Heart left ventricle (tissue), 16 donors: Measurements from ENCODE around the gene KCNAB2. TPM values are rescaled to one million over a fixed set of nuclear protein-coding genes. Genes with fewer than 3 reads are reported as not detected.
A peak's percentile ranks its signal among the peaks of the same experiment; 100 is the strongest.

Experiments used
- ATAC-seq, 4 donors: fragments of 200-7000 bp; cut with Tn5 transposase; one replicate each; pipeline ENCODE4 v1.9.1; 2020 to 2022; ENCODE audit warnings: moderate library complexity in 4 of 4, mild to moderate bottlenecking in 3 of 4, moderate number of reproducible peaks in 1 of 4
- DNase-seq, 5 donors: peaks; one replicate each; pipeline ENCODE4 v3.0.0-alpha.2; 2020
- H3K27ac ChIP-seq, 12 donors: fragments of 200-600 bp; sonication (generic) in 4 of 12; one replicate each; pipeline versions ENCODE4 v1.5.0 to v1.8.0; 2016 to 2022; ENCODE audit warnings: mild to moderate bottlenecking in 2 of 12
- H3K27me3 ChIP-seq, 9 donors: fragments of 200-600 bp; sonication (generic) in 2 of 9; one replicate each; pipeline versions ENCODE4 v1.5.1 to v1.8.0; 2016 to 2022; ENCODE audit warnings: mild to moderate bottlenecking in 3 of 9
- H3K36me3 ChIP-seq, 9 donors: fragments of 200-600 bp; sonication (generic) in 2 of 9; one replicate each; pipeline versions ENCODE4 v1.5.0 to v1.8.0; 2018 to 2022; ENCODE audit warnings: mild to moderate bottlenecking in 2 of 9
- H3K4me1 ChIP-seq, 12 donors: fragments of 200-600 bp; sonication (generic) in 4 of 12; one replicate each; pipeline versions ENCODE4 v1.5.0 to v1.8.0; 2016 to 2022; ENCODE audit warnings: mild to moderate bottlenecking in 3 of 12
- H3K4me3 ChIP-seq, 12 donors: fragments of 200-600 bp; sonication (generic) in 4 of 12; one replicate each; pipeline versions ENCODE4 v1.5.0 to v1.8.0; 2017 to 2022; ENCODE audit warnings: mild to moderate bottlenecking in 9 of 12, moderate library complexity in 4 of 12
- H3K9me3 ChIP-seq, 12 donors: fragments of 200-600 bp; sonication (generic) in 4 of 12; one replicate each; pipeline versions ENCODE4 v1.5.0 to v1.8.0; 2016 to 2022; ENCODE audit warnings: mild to moderate bottlenecking in 1 of 12
- CTCF ChIP-seq, 12 donors: fragments of 200-600 bp; sonication (generic) in 4 of 12; IDR thresholded peaks; one replicate each; pipeline versions ENCODE4 v1.5.0 to v1.8.0; 2018 to 2022; ENCODE audit warnings: antibody characterized with exemption in 12 of 12, mild to moderate bottlenecking in 5 of 12
- POLR2A ChIP-seq, 2 donors: fragments of 450-650 bp; IDR thresholded peaks; one replicate each; pipeline ENCODE4 v1.6.1; 2017; ENCODE audit warnings: antibody characterized with exemption in 2 of 2, mild to moderate bottlenecking in 2 of 2, moderate library complexity in 2 of 2
- WGBS, 4 donors: extraction: QIAGEN DNeasy Blood & Tissue Kit in 2 of 4; methylation state at CpG; one replicate each; pipeline versions ENCODE4 v1.1.5 to v1.1.7; 2013 to 2018; 5-methylcytosine and 5-hydroxymethylcytosine counted together
- intact Hi-C, 10 donors: fragments of 100-400 bp; cut with DNase I; formaldehyde crosslinking; loops; one replicate each; pipeline versions ENCODE4 v1.11.1 to v1.14.2; 2022
- polyA plus RNA-seq, 2 donors: library from polyadenylated mRNA; stranded (reverse); fragments of 200-250 nt; gene quantifications; one replicate each; pipeline ENCODE4 v1.2.3, GENCODE V29; 2013
- total RNA-seq, 9 donors: library from RNA; depleted of rRNA in 2 of 9; stranded (reverse); fragments of >200 nt in 2 of 9; fragmentation: NEBNext Ultra II Directional in 3 of 9; extraction: Animal tissue kit (Norgen Biotek cat#: 25700) in 3 of 9; gene quantifications; one replicate each; pipeline versions ENCODE4 v1.1.0 to v1.2.4, GENCODE V29; 2016 to 2023
- donor health status: ischemic (EF 13 %, LVEDD 7.1; RV severe dilation, severe dysfunction).
- donor health status: healthy with polysubstance abuse.
- donor health status: DM: no; HTN: yes; CAD: no.
- donor health status: DM: no; HTN: no; CAD: no.
- donor health status: ischemic (EF 25% LVEDD 6.9; RV normal size, moderate dysfunction).
- donor health status: ischemic (EF 25% LVEDD 5.7; RV mildly dilated, moderate dysfunction).
- donor health status: healthy.
- donor health status: DM: yes; HTN: yes; CAD: no.
- donor health status: ischemic (EF 35%, LVEDD 5.7; RV mildly dilated, moderate dysfunction).
- donor health status: nonischemic (EF 11% LVEDD 7.7; RV severe dilation, severe dysfunction).
- donor health status: DM: yes; HTN: yes; CAD: no.
- donor health status: PGD.
- donor health status: ischemic (EF 29% LVEDD 5.4; RV normal size, mild dysfunction).
- donor health status: nonischemic (EF 23%, LVEDD 6.1; RV moderate dilation, normal function).

KCNAB2 gene
- total and polyA plus RNA-seq, 11 donors = 10.7 to 51.4 (median 27.2) TPM

GRCh38 chr1:6111571-6111970 is 65.9 kb downstream of the KCNAB2 start:
- no peaks in the 10 kb centered on the region for H3K4me1 ChIP-seq
- H3K4me3 ChIP-seq = no peak overlapping the region
- intact Hi-C loops = no loop called here
- H3K9me3 ChIP-seq = peaks cover 0 to 5% (median 0%) of the 10 kb centered on the region in 12 donors
- WGBS, 4 donors = 83 to 85% (median 84%) methylated on average over 21 to 24 of the region's 24 CpGs
- DNase-seq (peak in 2 of 5 donors; percentile 19 to 53), ATAC-seq (no peak)
- no peaks in the 10 kb centered on the region for H3K36me3 ChIP-seq
- TF ChIP-seq POLR2A (IDR thresholded peaks at IDR 0.05) = no peak
- TF ChIP-seq CTCF (IDR thresholded peaks at IDR 0.05) = no peak
- H3K27ac ChIP-seq = no peak overlapping the region
- peaks cover 0 to 21% (median 0%) of the 10 kb centered on the region in 9 donors for H3K27me3 ChIP-seq

- Histone ChIP-seq H3K27me3 (peaks cover 0 to 21% (median 0%) of the 10 kb centered on the region in 9 donors), H3K4me3 (no peak overlapping the region), H3K4me1 (no peaks in the 10 kb centered on the region), H3K9me3 (peaks cover 0 to 10% (median 2%) of the 10 kb centered on the region in 12 donors), H3K27ac (no peak overlapping the region), H3K36me3 (no peaks in the 10 kb centered on the region)
- peak in 1 of 5 donors; percentile 13 for DNase-seq
- intact Hi-C loops = no loop called here
- TF ChIP-seq CTCF (IDR thresholded peaks at IDR 0.05) (no peak), POLR2A (IDR thresholded peaks at IDR 0.05) (no peak)
- 80 to 83% (median 81%) methylated on average over 13 of the region's 13 CpGs for WGBS, 4 donors
- ATAC-seq = no peak
Measured at GRCh38 chr1:6111991-6112689, 66.5 kb downstream of the KCNAB2 start.

- no peak for TF ChIP-seq CTCF (IDR thresholded peaks at IDR 0.05)
- TF ChIP-seq POLR2A (IDR thresholded peaks at IDR 0.05) = no peak
- peaks cover 0 to 15% (median 7%) of the 10 kb centered on the region in 12 donors for H3K9me3 ChIP-seq
- no peak overlapping the region for H3K4me3 ChIP-seq
- H3K4me1 ChIP-seq = no peaks in the 10 kb centered on the region
- H3K27ac ChIP-seq = no peak overlapping the region
- ATAC-seq = no peak
- peak in 1 of 5 donors; percentile 9 for DNase-seq
- H3K27me3 ChIP-seq = peaks cover 0 to 21% (median 0%) of the 10 kb centered on the region in 9 donors
- H3K36me3 ChIP-seq = no peaks in the 10 kb centered on the region
- intact Hi-C loops = no loop called here
- 45 to 77% (median 66%) methylated on average over 4 to 5 of the region's 5 CpGs for WGBS, 4 donors
Measured at GRCh38 chr1:6112690-6113005, 67.0 kb downstream of the KCNAB2 start.

GRCh38 chr1:6113116-6113515 is 67.4 kb downstream of the KCNAB2 start:
- H3K27ac ChIP-seq = no peak overlapping the region
- no peaks in the 10 kb centered on the region for H3K36me3 ChIP-seq
- no peaks in the 10 kb centered on the region for H3K4me1 ChIP-seq
- H3K27me3 ChIP-seq = peaks cover 0 to 21% (median 0%) of the 10 kb centered on the region in 9 donors
- DNase-seq = peak in 3 of 5 donors; percentile 11 to 33 (median 13)
- peaks cover 0 to 20% (median 9%) of the 10 kb centered on the region in 12 donors for H3K9me3 ChIP-seq
- H3K4me3 ChIP-seq = no peak overlapping the region
- ATAC-seq = no peak
- WGBS, 4 donors = 56 to 64% (median 60%) methylated on average over 10 of the region's 10 CpGs
- intact Hi-C loops = no loop called here
- TF ChIP-seq POLR2A (IDR thresholded peaks at IDR 0.05) = no peak
- TF ChIP-seq CTCF (IDR thresholded peaks at IDR 0.05) = no peak
